GM23338 (cell line): ENCODE measurements around the gene RAB3B. TPM values are rescaled to one million over a fixed set of nuclear protein-coding genes. Genes with fewer than 3 reads are reported as not detected.
A peak's percentile ranks its signal among the peaks of the same experiment; 100 is the strongest.

ENCODE experiments used
- ATAC-seq: fragments of 200-7000 bp; cut with Tn5 transposase; 3 replicates; pipeline ENCODE4 v1.9.1; 2020
- DNase-seq: peaks from one replicate; pipeline ENCODE4 v3.0.0-alpha.2; 2015; ENCODE audit warnings: low spot score
- H2AFZ ChIP-seq: fragments of 200-600 bp; sonication (generic); 2 replicates; pipeline ENCODE4 v1.8.0; 2016; ENCODE audit warnings: antibody characterized with exemption, mild to moderate bottlenecking, moderate library complexity
- H3F3A ChIP-seq: fragments of 200-600 bp; sonication (generic); replicated peaks from 2 replicates; pipeline ENCODE4 v1.8.0; 2017; ENCODE audit warnings: antibody characterized with exemption, mixed run types, low read depth
- H3K27ac ChIP-seq: fragments of 200-600 bp; sonication (generic); 2 replicates; pipeline ENCODE4 v1.6.1; 2016; ENCODE audit warnings: low read depth
- H3K27me3 ChIP-seq: fragments of 200-600 bp; sonication (generic); 2 replicates; pipeline ENCODE4 v1.8.0; 2016; ENCODE audit warnings: mild to moderate bottlenecking, mixed run types, moderate library complexity; ENCODE audit not compliant: insufficient read depth
- H3K36me3 ChIP-seq: fragments of 200-600 bp; sonication (generic); 2 replicates; pipeline ENCODE4 v1.8.0; 2016; ENCODE audit warnings: mild to moderate bottlenecking; ENCODE audit not compliant: insufficient read depth
- H3K4me1 ChIP-seq: fragments of 200-600 bp; sonication (generic); 2 replicates; pipeline ENCODE4 v1.8.0; 2016; ENCODE audit warnings: mild to moderate bottlenecking, moderate library complexity; ENCODE audit not compliant: insufficient read depth
- H3K4me2 ChIP-seq: fragments of 200-600 bp; sonication (generic); 2 replicates; pipeline ENCODE4 v1.7.1; 2017; ENCODE audit warnings: mixed run types
- H3K4me3 ChIP-seq: fragments of 200-600 bp; sonication (generic); 2 replicates; pipeline ENCODE4 v1.6.1; 2016; ENCODE audit warnings: mixed run types
- H3K79me2 ChIP-seq: fragments of 200-600 bp; sonication (generic); replicated peaks from 2 replicates; pipeline ENCODE4 v1.8.0; 2017; ENCODE audit warnings: mild to moderate bottlenecking; ENCODE audit not compliant: insufficient read depth
- H3K9me2 ChIP-seq: fragments of 200-600 bp; sonication (generic); 2 replicates; pipeline ENCODE4 v1.8.0; 2017; ENCODE audit not compliant: insufficient read depth
- H4K20me1 ChIP-seq: fragments of 200-600 bp; sonication (generic); replicated peaks from 2 replicates; pipeline ENCODE4 v1.8.0; 2017; ENCODE audit warnings: mild to moderate bottlenecking; ENCODE audit not compliant: insufficient read depth
- H3K27ac Mint-ChIP-seq: 2 replicates; pipeline ENCODE4 v1.8.0; 2020; ENCODE audit warnings: inconsistent platforms, mild to moderate bottlenecking, moderate library complexity, mixed read lengths
- H3K27me3 Mint-ChIP-seq: 3 replicates; pipeline ENCODE4 v1.8.0; 2022; ENCODE audit warnings: low read depth, mild to moderate bottlenecking, moderate library complexity, mixed read lengths, inconsistent platforms; ENCODE audit not compliant: insufficient read depth, poor library complexity
- H3K36me3 Mint-ChIP-seq: 3 replicates; pipeline ENCODE4 v1.8.0; 2021; ENCODE audit warnings: low read depth, mild to moderate bottlenecking, inconsistent platforms, moderate library complexity, mixed read lengths
- H3K4me1 Mint-ChIP-seq: 3 replicates; pipeline ENCODE4 v1.8.0; 2020; ENCODE audit warnings: mild to moderate bottlenecking, inconsistent platforms, mixed read lengths
- H3K4me3 Mint-ChIP-seq: 3 replicates; pipeline ENCODE4 v1.8.0; 2021; ENCODE audit warnings: moderate library complexity, mild to moderate bottlenecking, inconsistent platforms, mixed read lengths
- H3K9me3 Mint-ChIP-seq: 3 replicates; pipeline ENCODE4 v1.8.0; 2020; ENCODE audit warnings: moderate library complexity, mild to moderate bottlenecking, inconsistent platforms, mixed read lengths
- CREB1 ChIP-seq: fragments of 250-450 bp; sonication (Bioruptor Pico); IDR thresholded peaks from 2 replicates; pipeline ENCODE4 v1.5.0; 2020; ENCODE audit warnings: low read depth, mild to moderate bottlenecking, moderate library complexity
- CTCF ChIP-seq, 2 experiments: fragments of 200-600 bp in 1 of 2; sonication (generic) in 1 of 2; conservative IDR thresholded peaks; 2 replicates each; pipeline versions ENCODE4 v1.5.1 to v1.6.1; 2016 to 2017; ENCODE audit warnings: antibody characterized with exemption in 2 of 2, low read depth in 2 of 2, mild to moderate bottlenecking in 2 of 2, moderate library complexity in 1 of 2
- ETS1 ChIP-seq: IDR thresholded peaks from 2 replicates; pipeline ENCODE4 v1.6.1; 2016; ENCODE audit warnings: antibody characterized with exemption
- EZH2 ChIP-seq: fragments of 200-600 bp; sonication (generic); IDR thresholded peaks from one replicate; pipeline ENCODE4 v1.8.0; 2017; ENCODE audit warnings: antibody characterized with exemption, mild to moderate bottlenecking, low read depth; ENCODE audit not compliant: unreplicated experiment
- EZH2phosphoT487 ChIP-seq: fragments of 200-600 bp; sonication (generic); IDR thresholded peaks from one replicate; pipeline ENCODE4 v1.8.1; 2018; ENCODE audit warnings: antibody characterized with exemption; ENCODE audit not compliant: unreplicated experiment
- JUNB ChIP-seq: IDR thresholded peaks from one replicate; pipeline ENCODE4 v1.6.1; 2016; ENCODE audit warnings: antibody characterized with exemption; ENCODE audit not compliant: unreplicated experiment
- NANOG ChIP-seq: IDR thresholded peaks from 2 replicates; pipeline ENCODE4 v1.6.1; 2016; ENCODE audit warnings: antibody characterized with exemption, borderline replicate concordance
- POLR2AphosphoS5 ChIP-seq: IDR thresholded peaks from 2 replicates; pipeline ENCODE4 v1.6.1; 2016; ENCODE audit warnings: antibody characterized with exemption, low read depth
- STAT1 ChIP-seq: IDR thresholded peaks from one replicate; pipeline ENCODE4 v1.6.1; 2016; ENCODE audit warnings: antibody characterized with exemption; ENCODE audit not compliant: unreplicated experiment
- ZNF114 ChIP-seq: fragments of 250-450 bp; sonication (Bioruptor Pico); IDR thresholded peaks from 2 replicates; pipeline ENCODE4 v1.5.0; 2020; ENCODE audit warnings: mild to moderate bottlenecking, moderate library complexity
- ZNF331 ChIP-seq: fragments of 250-450 bp; sonication (Bioruptor Pico); IDR thresholded peaks from 2 replicates; pipeline ENCODE4 v1.5.0; 2020; ENCODE audit warnings: low read depth, mild to moderate bottlenecking, moderate library complexity
- polyA plus RNA-seq: library from polyadenylated mRNA; unstranded; fragments of >200 nt; fragmentation: Nextera tagmentation; extraction: Ambion mirVana; gene quantifications from 2 replicates; pipeline ENCODE4 v1.2.1, GENCODE V29; 2016
- total RNA-seq: library from RNA; depleted of rRNA; stranded (reverse); fragments of >200 nt; shearing (Covaris generic); gene quantifications from 2 replicates; pipeline ENCODE4 v1.2.3, GENCODE V29; 2014
- TF ChIP-seq, protein P1 (sequence below): IDR thresholded peaks from one replicate; pipeline ENCODE4 v1.6.1; 2018; ENCODE audit warnings: antibody characterized with exemption; ENCODE audit not compliant: unreplicated experiment
- TF ChIP-seq, protein P2 (sequence below): fragments of 250-450 bp; sonication (Bioruptor Pico); IDR thresholded peaks from 2 replicates; pipeline ENCODE4 v1.5.0; 2020; ENCODE audit warnings: mild to moderate bottlenecking, moderate library complexity

RAB3B gene
- total and polyA plus RNA-seq, 2 experiments from 2014 or later, result 18.3 to 37.9 TPM

- DNase-seq, result no peak
These were observed 112.2 kb downstream of the RAB3B start for GRCh38 chr1:51878308-51878615.

More at GRCh38 chr1:51878308-51878615, 112.2 kb downstream of the RAB3B start:
- peaks cover 11% of the 10 kb centered on the region; the same call in 1 of the 2 replicates for H4K20me1 ChIP-seq
- ATAC-seq, result peak; percentile 50
- peaks cover 32% of the 10 kb centered on the region for H3K4me1 ChIP-seq
- Mint-ChIP-seq H3K4me3 (no peak overlapping the region), H3K36me3 (peaks cover 3% of the 10 kb centered on the region; the same call in 2 of the 3 replicates), H3K27ac (no peak overlapping the region), H3K9me3 (no peaks in the 10 kb centered on the region), H3K27me3 (no peaks in the 10 kb centered on the region), H3K4me1 (peaks cover 28% of the 10 kb centered on the region)
- no peak overlapping the region for H2AFZ ChIP-seq
- H3K36me3 ChIP-seq, result no peaks in the 10 kb centered on the region
- no peaks in the 10 kb centered on the region for H3K27me3 ChIP-seq
- peak overlapping the region; percentile 94 for H3K27ac ChIP-seq
- peak overlapping the region; percentile 89 for H3K4me2 ChIP-seq
- TF ChIP-seq JUNB, result no peak
- TF ChIP-seq CTCF (conservative IDR thresholded peaks at IDR 0.05; ENCODE audit: low read depth in 2 of 2), result no peak
- no peak for TF ChIP-seq NANOG
- no peak for TF ChIP-seq ETS1
- no peak for TF ChIP-seq EZH2phosphoT487
- TF ChIP-seq, protein P1, sequence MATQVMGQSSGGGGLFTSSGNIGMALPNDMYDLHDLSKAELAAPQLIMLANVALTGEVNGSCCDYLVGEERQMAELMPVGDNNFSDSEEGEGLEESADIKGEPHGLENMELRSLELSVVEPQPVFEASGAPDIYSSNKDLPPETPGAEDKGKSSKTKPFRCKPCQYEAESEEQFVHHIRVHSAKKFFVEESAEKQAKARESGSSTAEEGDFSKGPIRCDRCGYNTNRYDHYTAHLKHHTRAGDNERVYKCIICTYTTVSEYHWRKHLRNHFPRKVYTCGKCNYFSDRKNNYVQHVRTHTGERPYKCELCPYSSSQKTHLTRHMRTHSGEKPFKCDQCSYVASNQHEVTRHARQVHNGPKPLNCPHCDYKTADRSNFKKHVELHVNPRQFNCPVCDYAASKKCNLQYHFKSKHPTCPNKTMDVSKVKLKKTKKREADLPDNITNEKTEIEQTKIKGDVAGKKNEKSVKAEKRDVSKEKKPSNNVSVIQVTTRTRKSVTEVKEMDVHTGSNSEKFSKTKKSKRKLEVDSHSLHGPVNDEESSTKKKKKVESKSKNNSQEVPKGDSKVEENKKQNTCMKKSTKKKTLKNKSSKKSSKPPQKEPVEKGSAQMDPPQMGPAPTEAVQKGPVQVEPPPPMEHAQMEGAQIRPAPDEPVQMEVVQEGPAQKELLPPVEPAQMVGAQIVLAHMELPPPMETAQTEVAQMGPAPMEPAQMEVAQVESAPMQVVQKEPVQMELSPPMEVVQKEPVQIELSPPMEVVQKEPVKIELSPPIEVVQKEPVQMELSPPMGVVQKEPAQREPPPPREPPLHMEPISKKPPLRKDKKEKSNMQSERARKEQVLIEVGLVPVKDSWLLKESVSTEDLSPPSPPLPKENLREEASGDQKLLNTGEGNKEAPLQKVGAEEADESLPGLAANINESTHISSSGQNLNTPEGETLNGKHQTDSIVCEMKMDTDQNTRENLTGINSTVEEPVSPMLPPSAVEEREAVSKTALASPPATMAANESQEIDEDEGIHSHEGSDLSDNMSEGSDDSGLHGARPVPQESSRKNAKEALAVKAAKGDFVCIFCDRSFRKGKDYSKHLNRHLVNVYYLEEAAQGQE, result no peak
- TF ChIP-seq ZNF331 (CRISPR knock-in tag), result no peak
- no peak for TF ChIP-seq EZH2
- TF ChIP-seq STAT1, result no peak
- TF ChIP-seq ZNF114 (CRISPR knock-in tag), result no peak
- TF ChIP-seq POLR2AphosphoS5, result no peak
- TF ChIP-seq, protein P2, sequence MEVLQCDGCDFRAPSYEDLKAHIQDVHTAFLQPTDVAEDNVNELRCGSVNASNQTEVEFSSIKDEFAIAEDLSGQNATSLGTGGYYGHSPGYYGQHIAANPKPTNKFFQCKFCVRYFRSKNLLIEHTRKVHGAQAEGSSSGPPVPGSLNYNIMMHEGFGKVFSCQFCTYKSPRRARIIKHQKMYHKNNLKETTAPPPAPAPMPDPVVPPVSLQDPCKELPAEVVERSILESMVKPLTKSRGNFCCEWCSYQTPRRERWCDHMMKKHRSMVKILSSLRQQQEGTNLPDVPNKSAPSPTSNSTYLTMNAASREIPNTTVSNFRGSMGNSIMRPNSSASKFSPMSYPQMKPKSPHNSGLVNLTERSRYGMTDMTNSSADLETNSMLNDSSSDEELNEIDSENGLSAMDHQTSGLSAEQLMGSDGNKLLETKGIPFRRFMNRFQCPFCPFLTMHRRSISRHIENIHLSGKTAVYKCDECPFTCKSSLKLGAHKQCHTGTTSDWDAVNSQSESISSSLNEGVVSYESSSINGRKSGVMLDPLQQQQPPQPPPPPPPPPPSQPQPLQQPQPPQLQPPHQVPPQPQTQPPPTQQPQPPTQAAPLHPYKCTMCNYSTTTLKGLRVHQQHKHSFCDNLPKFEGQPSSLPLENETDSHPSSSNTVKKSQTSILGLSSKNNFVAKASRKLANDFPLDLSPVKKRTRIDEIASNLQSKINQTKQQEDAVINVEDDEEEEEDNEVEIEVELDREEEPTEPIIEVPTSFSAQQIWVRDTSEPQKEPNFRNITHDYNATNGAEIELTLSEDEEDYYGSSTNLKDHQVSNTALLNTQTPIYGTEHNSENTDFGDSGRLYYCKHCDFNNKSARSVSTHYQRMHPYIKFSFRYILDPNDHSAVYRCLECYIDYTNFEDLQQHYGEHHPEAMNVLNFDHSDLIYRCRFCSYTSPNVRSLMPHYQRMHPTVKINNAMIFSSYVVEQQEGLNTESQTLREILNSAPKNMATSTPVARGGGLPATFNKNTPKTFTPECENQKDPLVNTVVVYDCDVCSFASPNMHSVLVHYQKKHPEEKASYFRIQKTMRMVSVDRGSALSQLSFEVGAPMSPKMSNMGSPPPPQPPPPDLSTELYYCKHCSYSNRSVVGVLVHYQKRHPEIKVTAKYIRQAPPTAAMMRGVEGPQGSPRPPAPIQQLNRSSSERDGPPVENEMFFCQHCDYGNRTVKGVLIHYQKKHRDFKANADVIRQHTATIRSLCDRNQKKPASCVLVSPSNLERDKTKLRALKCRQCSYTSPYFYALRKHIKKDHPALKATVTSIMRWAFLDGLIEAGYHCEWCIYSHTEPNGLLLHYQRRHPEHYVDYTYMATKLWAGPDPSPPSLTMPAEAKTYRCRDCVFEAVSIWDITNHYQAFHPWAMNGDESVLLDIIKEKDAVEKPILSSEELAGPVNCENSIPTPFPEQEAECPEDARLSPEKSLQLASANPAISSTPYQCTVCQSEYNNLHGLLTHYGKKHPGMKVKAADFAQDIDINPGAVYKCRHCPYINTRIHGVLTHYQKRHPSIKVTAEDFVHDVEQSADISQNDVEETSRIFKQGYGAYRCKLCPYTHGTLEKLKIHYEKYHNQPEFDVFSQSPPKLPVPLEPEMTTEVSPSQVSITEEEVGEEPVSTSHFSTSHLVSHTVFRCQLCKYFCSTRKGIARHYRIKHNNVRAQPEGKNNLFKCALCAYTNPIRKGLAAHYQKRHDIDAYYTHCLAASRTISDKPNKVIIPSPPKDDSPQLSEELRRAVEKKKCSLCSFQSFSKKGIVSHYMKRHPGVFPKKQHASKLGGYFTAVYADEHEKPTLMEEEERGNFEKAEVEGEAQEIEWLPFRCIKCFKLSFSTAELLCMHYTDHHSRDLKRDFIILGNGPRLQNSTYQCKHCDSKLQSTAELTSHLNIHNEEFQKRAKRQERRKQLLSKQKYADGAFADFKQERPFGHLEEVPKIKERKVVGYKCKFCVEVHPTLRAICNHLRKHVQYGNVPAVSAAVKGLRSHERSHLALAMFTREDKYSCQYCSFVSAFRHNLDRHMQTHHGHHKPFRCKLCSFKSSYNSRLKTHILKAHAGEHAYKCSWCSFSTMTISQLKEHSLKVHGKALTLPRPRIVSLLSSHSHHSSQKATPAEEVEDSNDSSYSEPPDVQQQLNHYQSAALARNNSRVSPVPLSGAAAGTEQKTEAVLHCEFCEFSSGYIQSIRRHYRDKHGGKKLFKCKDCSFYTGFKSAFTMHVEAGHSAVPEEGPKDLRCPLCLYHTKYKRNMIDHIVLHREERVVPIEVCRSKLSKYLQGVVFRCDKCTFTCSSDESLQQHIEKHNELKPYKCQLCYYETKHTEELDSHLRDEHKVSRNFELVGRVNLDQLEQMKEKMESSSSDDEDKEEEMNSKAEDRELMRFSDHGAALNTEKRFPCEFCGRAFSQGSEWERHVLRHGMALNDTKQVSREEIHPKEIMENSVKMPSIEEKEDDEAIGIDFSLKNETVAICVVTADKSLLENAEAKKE (CRISPR knock-in tag), result no peak
- TF ChIP-seq CREB1 (CRISPR knock-in tag), result no peak
- peak overlapping the region; percentile 97 for H3K4me3 ChIP-seq
- peaks cover 4% of the 10 kb centered on the region; the same call in 1 of the 2 replicates for H3F3A ChIP-seq
- peaks cover 51% of the 10 kb centered on the region for H3K79me2 ChIP-seq
- H3K9me2 ChIP-seq, result no peaks in the 10 kb centered on the region
